ENCODE data around the gene TCF12.
"Not testable (repeated sequence)": the region's sequence is repeated elsewhere in the genome, so short reads cannot be mapped to it uniquely, and the experiment has no call there.

TCF12 gene

DNA sequence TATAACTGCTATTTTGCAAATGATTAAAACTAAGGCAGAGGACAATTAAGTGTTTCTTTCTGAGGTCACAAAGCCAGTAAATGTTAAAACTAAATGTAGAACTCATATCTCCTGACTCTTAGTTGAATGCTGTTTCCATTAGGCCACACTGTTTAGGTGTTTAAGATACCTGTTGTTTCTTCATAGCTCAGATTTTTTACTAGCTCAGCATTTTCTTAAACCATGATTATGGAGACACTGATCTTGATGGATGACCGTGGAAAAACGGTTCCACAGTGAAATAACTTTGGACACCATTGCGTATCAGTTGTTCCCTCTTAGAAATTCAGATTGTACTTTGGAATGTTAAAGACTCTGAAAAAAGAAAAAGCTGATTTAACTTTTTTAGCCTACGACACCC lies 177.5 kb downstream of the TCF12 start:
- no peak for DNase-seq

DNA sequence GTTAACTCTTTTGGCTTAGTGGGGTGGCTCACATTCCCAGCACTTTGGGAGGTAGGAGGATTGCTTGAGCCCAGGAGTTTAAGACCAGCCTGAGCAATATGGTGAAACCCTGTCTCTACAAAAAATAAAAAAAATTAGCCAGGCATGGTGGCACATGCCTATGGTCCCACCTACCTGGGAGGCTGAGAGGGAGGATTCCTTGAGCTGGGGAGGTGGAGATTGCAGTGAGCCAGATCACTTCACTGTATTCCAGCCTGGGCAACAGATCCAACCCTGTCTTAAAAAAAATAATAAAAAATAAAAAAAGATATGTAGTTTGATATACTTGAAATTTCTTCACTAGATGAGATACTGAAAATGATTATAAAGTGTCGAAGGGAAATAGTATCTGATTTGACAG lies 178.8 kb downstream of the TCF12 start:
- no peak for DNase-seq

- DNase-seq = not testable (repeated sequence)
These were observed 179.6 kb downstream of the TCF12 start for GRCh38 chr15:57097919-57098543.

GRCh38 chr15:57098896-57099295 lies 180.5 kb downstream of the TCF12 start:
- no peak for DNase-seq

GRCh38 chr15:57100136-57100539 lies 181.7 kb downstream of the TCF12 start:
- no peak for DNase-seq

GRCh38 chr15:57102858-57103257 lies 184.4 kb downstream of the TCF12 start:
- no peak for DNase-seq

DNA sequence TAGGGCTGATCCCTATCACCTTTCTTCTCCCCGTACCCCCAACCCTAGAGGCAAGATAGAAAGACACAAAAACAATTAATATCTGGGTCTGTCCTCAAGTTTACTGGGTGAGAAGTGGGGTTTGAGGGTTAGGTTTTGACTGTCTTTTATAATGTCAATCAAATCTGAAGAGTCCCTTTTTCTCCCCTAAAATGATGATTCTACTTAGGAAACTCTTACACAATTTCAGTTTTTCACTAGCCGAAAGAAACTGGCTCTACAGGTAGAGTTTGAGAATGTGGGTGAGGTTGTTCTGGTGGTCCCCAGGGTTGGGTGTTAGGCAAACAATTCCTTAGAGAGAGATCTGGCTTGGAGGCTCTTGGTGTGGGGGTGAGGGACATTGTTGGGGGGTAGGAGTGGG lies 189.9 kb downstream of the TCF12 start:
- DNase-seq = no peak

DNA sequence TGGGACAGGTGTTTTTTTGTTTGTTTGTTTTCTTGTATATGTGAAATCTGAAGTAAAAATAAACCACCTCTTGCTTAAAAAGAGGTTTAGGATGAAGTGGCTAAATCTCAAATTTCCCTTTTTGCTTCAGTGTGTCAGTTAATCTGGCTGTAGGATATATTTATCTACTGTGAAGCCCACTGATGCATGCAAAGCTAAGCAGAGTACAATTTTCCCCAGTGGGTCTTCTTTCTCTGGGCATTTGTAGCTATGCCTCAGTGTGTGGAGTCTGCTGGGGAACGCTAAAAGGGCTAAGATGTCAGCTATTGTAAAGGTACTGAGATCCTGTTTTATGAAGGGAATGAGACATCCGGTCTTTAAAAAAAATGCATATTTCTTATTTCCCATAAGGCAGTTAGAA lies 190.6 kb downstream of the TCF12 start:
- DNase-seq = no peak

DNA sequence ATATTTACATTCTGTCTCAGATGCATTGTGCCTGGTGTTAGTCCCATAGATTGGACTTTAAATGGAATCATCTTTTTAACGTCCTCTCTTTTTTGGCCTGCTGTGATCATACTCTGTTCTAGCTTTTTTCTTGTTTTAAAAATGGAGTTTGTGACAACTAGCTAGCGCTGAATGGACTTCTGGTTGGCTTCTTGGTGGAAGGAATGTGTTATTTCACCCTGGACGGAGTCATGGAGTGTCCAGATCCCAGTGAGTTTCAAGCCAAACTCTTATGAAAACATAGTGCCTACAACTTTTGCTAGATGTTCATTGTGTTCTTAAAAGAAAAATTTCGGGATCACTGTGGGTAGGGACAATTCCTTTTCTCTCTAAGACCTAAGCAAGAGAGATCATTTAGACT lies 192.6 kb downstream of the TCF12 start:
- no peak for DNase-seq

GRCh38 chr15:57112178-57112577 lies 193.7 kb downstream of the TCF12 start:
- DNase-seq = no peak

- DNase-seq = no peak
These were observed 195.6 kb downstream of the TCF12 start for GRCh38 chr15:57114070-57114469.

DNA sequence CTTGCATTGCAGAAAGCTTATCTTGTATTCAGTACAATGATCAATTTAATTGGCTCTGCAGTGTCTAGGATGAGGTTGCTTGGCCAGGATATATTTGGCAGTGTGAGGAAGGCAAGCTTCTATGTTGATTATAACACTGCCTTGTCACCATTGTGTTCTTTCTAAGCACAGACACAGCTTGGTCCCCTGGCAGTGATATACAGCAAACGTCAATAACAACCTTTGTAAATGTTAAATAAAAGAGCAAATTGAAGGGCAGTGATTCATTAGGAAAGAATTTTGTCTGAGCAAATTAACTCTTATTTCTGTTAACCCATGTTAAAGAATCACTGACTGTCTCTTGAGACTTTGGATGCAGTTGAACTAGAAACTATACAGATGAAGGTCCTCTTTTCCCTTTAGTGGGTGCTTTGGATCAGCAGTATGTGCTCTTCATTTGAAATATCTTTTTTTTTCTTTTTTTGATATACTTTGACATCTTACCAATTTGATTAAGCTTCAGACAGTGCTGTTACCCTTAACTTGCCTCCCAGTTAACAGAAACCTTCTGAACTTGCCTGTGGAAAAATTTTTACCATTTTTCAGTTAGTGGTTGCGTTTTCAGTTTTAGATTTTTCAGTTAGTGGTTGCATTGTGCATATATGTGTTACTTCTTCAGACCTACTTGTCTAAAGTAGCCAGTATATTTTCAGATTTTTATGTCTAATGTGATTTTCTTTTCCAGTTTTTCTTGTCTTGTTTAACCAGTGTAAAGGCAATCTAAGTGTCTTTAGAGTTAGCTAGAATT lies 199.8 kb downstream of the TCF12 start:
- no peak for DNase-seq

DNA sequence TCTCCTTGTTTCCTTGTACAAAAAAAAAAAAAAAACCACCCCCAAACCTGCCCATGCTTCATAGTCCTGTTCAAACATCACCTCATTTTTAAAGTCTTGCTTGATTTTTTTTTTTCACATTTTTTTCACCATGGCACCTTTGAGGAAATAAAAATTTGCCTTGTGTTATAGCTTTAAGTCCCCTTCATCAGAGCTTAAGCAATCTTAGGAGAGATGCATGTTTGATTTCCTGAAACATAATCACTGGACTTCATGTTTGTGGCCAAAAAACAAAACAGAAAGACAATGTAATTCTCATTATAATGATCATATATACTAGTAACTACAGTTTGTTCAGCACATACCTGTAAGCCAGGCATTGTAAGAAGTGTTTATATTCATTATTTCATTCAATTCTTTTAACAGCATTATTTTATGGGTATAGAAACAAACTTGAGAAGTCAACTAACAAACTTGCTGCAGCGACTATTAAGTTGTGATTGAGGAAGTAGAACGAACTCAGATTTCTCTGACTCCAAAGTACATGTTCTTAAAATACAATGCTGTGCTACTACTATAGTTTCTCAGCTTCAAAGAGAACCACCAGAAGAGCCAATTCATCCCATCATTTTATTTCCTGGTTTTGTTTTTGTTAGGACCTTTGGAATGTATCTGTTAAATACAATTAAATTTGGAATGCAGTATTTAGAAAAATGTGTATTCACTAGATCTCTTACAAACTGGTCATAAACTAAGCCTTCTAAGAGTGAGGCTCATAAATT lies 203.8 kb downstream of the TCF12 start:
- no peak for DNase-seq

GRCh38 chr15:57124036-57124435 lies 205.6 kb downstream of the TCF12 start:
- no peak for DNase-seq

DNA sequence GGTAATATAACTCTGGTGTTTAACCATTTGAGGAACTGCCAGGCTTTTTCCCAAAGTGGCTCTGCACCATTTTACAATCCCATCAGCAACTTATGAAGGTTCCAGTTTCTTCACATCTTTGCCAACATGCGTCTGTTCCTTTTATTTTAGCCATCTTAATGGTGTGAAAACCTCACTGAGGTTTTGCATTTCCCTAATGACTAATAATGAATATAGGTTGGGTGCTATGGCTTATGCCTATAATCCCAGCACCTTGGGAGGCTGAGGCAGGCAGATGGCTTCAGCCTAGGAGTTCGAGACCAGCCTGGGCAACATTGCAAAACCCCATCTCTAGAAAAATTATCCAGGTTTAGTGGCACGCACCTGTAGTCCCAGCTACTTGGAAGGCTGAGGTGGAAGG lies 210.6 kb downstream of the TCF12 start:
- DNase-seq = no peak

DNA sequence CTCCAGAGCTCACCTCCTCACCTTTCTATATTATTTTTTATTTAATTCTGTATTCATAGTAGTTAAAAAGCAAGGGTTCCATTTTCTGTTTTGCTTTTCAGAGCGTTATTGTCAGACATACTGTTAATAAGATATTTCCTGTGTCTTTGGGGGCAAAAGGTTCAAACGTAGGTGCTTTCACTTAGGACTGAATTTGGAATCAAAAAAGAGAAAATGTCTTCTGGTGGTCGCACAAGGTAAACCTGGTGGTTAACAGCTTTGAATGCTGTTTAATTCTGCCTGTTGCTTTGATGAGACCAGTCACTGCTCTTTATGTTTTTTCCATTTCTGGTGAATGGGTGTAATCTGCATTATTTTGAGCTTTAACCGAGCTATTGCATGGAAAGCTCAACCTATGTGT lies 212.5 kb downstream of the TCF12 start:
- DNase-seq = no peak

- peak in 4 of 14 donors; percentile 37 to 98 (median 42) for DNase-seq
These were observed 214.9 kb downstream of the TCF12 start for GRCh38 chr15:57133127-57133968.

- DNase-seq = no peak
These were observed 215.7 kb downstream of the TCF12 start for GRCh38 chr15:57134071-57134605.

DNA sequence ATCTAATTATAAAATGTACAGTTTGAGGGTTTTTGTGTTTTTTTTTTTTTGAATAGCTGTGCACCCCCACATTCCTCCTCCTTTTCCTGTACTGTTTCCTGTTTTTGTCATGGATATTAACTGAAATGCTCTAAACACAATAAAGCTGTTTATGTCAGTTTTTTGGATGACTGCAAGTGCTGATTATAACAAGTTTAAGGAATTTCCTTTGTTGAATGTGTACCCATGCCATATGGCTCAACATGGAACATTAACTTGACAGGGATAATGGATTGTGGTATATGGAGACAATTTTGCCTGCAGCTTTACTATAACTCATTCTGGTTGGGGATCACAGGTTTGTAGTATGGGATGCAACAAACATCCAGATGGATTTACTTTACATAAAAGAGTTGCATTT lies 216.4 kb downstream of the TCF12 start:
- peak in 1 of 14 donors; percentile 32 for DNase-seq

- DNase-seq = no peak
These were observed 217.4 kb downstream of the TCF12 start for GRCh38 chr15:57135800-57136199.

GRCh38 chr15:57138349-57138788 lies 219.9 kb downstream of the TCF12 start:
- DNase-seq = no peak

DNA sequence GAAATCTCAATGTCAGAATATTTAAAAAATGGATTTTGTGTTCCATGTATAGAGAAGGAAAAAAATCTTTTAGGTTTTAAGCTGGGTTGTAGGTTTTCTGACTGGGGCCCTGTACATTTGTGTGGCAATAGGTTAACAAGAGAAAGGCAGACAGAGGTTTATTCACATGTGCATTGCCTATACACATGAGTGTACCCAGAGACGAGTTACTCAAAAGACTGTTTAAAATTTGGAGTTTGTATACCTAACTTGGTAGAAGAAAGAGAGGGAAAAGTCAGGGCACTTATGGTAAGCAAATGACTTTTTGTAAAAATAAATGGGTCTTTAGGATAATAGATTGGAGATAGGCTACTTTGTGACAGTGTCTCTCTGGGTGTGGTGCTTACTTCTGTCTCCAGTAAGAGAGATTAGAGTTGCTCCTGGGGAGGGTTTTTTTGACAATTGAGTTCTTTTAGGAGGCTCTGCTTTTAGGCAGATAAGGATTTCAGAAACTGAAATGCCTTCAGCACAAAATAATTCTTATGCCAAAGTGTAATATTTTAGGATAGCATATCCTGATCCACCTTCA lies 225.2 kb downstream of the TCF12 start:
- no peak for DNase-seq

Measured in C1 segment of cervical spinal cord (tissue), 14 donors.